SK-N-MC (cell line): Measurements from ENCODE around the gene POLR3A.

Source experiments
- DNase-seq: peaks from one replicate; pipeline ENCODE4 v3.0.0-alpha.2; 2011; ENCODE audit warnings: low read depth, low spot score
- H3K27ac ChIP-seq: fragments of 200-600 bp; sonication (generic); 2 replicates; pipeline ENCODE4 v1.5.1; 2016; ENCODE audit warnings: mixed run types
- H3K36me3 ChIP-seq: fragments of 200-600 bp; sonication (generic); 2 replicates; pipeline ENCODE4 v1.6.1; 2017; ENCODE audit warnings: antibody characterized with exemption, low read length, mixed read lengths; ENCODE audit not compliant: insufficient read depth
- H3K4me3 ChIP-seq: fragments of 200-600 bp; sonication (generic); 2 replicates; pipeline ENCODE4 v1.5.1; 2016
- H3K9ac ChIP-seq: fragments of 200-600 bp; sonication (generic); 2 replicates; pipeline ENCODE4 v1.8.0; 2017; ENCODE audit warnings: mixed run types, mixed read lengths; ENCODE audit not compliant: insufficient read length
- H3K9me3 ChIP-seq: fragments of 200-600 bp; sonication (generic); 2 replicates; pipeline ENCODE4 v1.6.1; 2017; ENCODE audit warnings: low read depth, mild to moderate bottlenecking, antibody characterized with exemption, low read length, moderate library complexity, mixed read lengths
- EZH2 ChIP-seq: fragments of 200-600 bp; sonication (generic); IDR thresholded peaks from one replicate; pipeline ENCODE4 v1.6.1; 2017; ENCODE audit warnings: antibody characterized with exemption
- FOXP2 ChIP-seq: optimal IDR thresholded peaks from 2 replicates; pipeline ENCODE3; 2011; ENCODE audit warnings: mild to moderate bottlenecking, moderate library complexity; ENCODE audit not compliant: insufficient read depth; ENCODE audit errors: extremely low read length, control extremely low read depth
- POLR2AphosphoS5 ChIP-seq: IDR thresholded peaks from 2 replicates; pipeline ENCODE4 v1.6.1; 2012; ENCODE audit warnings: mild to moderate bottlenecking, low read depth, low read length, borderline replicate concordance

The POLR3A gene

DNA sequence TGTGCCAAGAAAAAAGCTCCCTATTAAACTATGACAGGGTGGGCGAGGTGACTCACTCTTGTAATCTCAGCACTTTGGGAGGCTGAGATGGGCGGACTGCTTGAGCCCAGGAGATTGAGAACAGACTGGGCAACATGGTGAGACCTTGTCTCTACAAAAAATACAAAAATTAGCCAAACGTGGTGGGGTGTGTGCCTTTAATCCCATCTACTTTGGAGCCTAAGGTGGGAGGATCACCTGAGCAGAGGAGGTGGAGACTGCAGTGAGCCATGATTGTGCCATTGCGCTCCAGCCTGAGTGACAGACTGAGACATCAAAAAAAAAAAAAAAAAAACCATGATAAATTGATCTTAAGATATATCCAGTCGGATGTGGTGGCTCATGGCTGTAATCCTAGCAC, 11.5 kb downstream of the POLR3A start:
- Histone ChIP-seq H3K9ac (no peak overlapping the region), H3K27ac (no peak overlapping the region), H3K36me3 (peaks cover 57% of the 10 kb centered on the region; the same call in 1 of the 2 replicates), H3K4me3 (no peak overlapping the region), H3K9me3 (no peaks in the 10 kb centered on the region)
- DNase-seq: no peak
- no peak for TF ChIP-seq POLR2AphosphoS5
- TF ChIP-seq FOXP2: no peak
- no peak for TF ChIP-seq EZH2

GRCh38 chr10:78015546-78015945, 13.8 kb downstream of the POLR3A start:
- TF ChIP-seq EZH2 (no peak), POLR2AphosphoS5 (no peak), FOXP2 (no peak)
- no peak for DNase-seq
- Histone ChIP-seq H3K9ac (no peak overlapping the region), H3K9me3 (no peaks in the 10 kb centered on the region), H3K36me3 (peaks cover 54% of the 10 kb centered on the region; the same call in 1 of the 2 replicates), H3K27ac (no peak overlapping the region), H3K4me3 (no peak overlapping the region)

DNA sequence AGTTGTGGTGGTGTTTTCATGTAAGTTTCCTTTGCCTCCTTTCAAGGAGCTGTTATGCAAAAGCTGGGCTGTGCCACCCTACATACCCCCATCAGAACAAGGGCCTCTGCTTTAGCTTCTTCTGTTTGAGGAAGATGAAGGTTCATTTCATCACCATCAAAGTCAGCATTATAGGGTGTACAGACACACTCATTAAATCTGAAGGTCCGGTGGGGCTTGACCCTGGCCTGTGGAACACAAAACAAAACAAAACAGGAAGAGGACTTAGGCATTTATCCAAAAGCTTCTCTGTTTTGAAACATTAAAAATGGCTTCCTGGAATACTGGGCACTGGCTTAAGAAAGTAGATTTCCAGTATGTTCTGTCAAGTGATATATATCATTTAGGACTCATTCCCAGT, 15.8 kb downstream of the POLR3A start:
- H3K36me3 ChIP-seq: peaks cover 49% of the 10 kb centered on the region; the same call in 1 of the 2 replicates
- H3K9me3 ChIP-seq: no peaks in the 10 kb centered on the region
- no peak for DNase-seq
- no peak for TF ChIP-seq POLR2AphosphoS5
- TF ChIP-seq FOXP2: no peak
- no peak for TF ChIP-seq EZH2
- no peak overlapping the region for H3K4me3 ChIP-seq
- no peak overlapping the region for H3K27ac ChIP-seq
- no peak overlapping the region for H3K9ac ChIP-seq

DNA sequence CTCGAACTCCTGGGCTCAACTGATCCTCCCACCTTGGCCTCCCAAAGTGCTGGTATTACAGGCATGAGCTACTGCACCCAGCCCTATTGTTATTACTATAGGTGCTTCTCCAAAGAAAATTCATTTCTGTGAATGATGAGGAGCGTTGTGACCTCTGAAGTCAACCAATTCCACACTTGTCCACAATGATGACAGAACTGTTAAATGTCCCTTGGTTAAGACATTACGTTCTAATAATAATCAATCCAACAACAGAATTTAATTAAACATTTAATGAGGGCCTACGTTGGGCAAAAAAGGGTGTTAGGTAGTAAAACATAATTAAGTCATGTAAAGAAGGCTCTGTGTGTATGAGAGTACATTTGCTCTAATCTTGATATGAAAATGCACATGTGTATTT, 18.2 kb downstream of the POLR3A start:
- Histone ChIP-seq H3K36me3 (peaks cover 52% of the 10 kb centered on the region; the same call in 1 of the 2 replicates), H3K27ac (no peak overlapping the region)

DNA sequence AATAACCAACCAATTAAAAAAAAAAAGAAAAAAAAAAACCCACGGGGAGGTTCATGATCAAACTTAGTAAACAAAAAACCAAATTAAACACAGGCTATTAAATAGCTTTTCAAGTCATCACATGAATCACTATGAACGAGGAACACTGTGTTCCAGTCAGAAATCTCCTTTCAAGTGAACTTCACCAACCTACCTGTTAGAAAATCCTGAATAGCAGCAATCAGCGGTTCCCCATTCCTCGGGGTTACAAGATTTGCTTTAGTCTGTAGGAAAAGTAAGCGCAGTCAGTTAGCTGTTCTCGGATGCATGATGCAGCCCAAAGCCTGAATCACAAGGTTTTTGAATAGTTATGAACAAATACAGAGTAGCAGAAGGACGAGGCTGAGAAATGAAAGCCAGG, 19.0 kb downstream of the POLR3A start:
- H3K4me3 ChIP-seq: no peak overlapping the region
- H3K9ac ChIP-seq: no peak overlapping the region
- no peaks in the 10 kb centered on the region for H3K9me3 ChIP-seq
- DNase-seq: no peak
- peaks cover 51% of the 10 kb centered on the region; the same call in 1 of the 2 replicates for H3K36me3 ChIP-seq
- no peak overlapping the region for H3K27ac ChIP-seq
- no peak for TF ChIP-seq FOXP2
- TF ChIP-seq POLR2AphosphoS5: no peak
- TF ChIP-seq EZH2: no peak

More for the DNA sequence above, 18.2 kb downstream of the POLR3A start:
- Histone ChIP-seq H3K4me3 (no peak overlapping the region), H3K9ac (no peak overlapping the region), H3K9me3 (no peaks in the 10 kb centered on the region)
- DNase-seq: no peak
- TF ChIP-seq POLR2AphosphoS5: no peak
- TF ChIP-seq EZH2: no peak
- TF ChIP-seq FOXP2: no peak

GRCh38 chr10:78009662-78010061, 19.7 kb downstream of the POLR3A start:
- Histone ChIP-seq H3K27ac (no peak overlapping the region), H3K36me3 (peaks cover 55% of the 10 kb centered on the region; the same call in 1 of the 2 replicates)

DNA sequence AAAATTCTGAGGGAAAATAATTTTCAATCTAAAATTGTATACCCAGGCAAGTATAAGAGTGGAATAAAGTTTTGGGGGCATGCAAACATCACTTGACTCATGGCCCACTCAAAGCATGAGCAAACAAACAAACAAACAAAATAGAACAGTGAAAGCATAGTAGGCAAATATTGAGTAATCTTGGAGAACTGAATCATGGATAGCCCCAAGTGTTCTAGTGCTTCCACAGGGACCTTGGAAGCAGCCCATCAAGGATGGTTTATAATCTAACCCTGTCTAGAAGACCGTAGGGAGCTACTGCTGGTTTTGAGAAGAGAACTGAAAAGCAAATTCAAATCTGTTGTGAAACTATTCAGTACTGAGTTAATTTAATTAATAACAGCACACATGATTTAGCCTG, 22.1 kb downstream of the POLR3A start:
- Histone ChIP-seq H3K9ac (no peak overlapping the region), H3K4me3 (no peak overlapping the region), H3K9me3 (no peaks in the 10 kb centered on the region), H3K27ac (no peak overlapping the region), H3K36me3 (peaks cover 52% of the 10 kb centered on the region; the same call in 1 of the 2 replicates)
- no peak for DNase-seq
- TF ChIP-seq POLR2AphosphoS5 (no peak), FOXP2 (no peak), EZH2 (no peak)

More at GRCh38 chr10:78009662-78010061, 19.7 kb downstream of the POLR3A start:
- no peak for DNase-seq
- no peak for TF ChIP-seq EZH2
- TF ChIP-seq POLR2AphosphoS5: no peak
- no peak for TF ChIP-seq FOXP2
- no peak overlapping the region for H3K9ac ChIP-seq
- H3K4me3 ChIP-seq: no peak overlapping the region
- no peaks in the 10 kb centered on the region for H3K9me3 ChIP-seq

GRCh38 chr10:78004215-78005026, 24.9 kb downstream of the POLR3A start:
- Histone ChIP-seq H3K36me3 (peaks cover 55% of the 10 kb centered on the region; the same call in 1 of the 2 replicates), H3K27ac (no peak overlapping the region), H3K9ac (no peak overlapping the region), H3K9me3 (no peaks in the 10 kb centered on the region), H3K4me3 (no peak overlapping the region)
- no peak for DNase-seq
- TF ChIP-seq EZH2 (no peak), FOXP2 (no peak), POLR2AphosphoS5 (no peak)
